Measurements from ENCODE around the gene ABCC8. TPM values are rescaled to one million over a fixed set of nuclear protein-coding genes. Genes with fewer than 3 reads are reported as not detected.

Gene ABCC8
- total and polyA plus RNA-seq, 10 of the 15 experiments (the other 5 are each of a cell fraction or from before 2014, with no cell fraction given) = not detected

DNA sequence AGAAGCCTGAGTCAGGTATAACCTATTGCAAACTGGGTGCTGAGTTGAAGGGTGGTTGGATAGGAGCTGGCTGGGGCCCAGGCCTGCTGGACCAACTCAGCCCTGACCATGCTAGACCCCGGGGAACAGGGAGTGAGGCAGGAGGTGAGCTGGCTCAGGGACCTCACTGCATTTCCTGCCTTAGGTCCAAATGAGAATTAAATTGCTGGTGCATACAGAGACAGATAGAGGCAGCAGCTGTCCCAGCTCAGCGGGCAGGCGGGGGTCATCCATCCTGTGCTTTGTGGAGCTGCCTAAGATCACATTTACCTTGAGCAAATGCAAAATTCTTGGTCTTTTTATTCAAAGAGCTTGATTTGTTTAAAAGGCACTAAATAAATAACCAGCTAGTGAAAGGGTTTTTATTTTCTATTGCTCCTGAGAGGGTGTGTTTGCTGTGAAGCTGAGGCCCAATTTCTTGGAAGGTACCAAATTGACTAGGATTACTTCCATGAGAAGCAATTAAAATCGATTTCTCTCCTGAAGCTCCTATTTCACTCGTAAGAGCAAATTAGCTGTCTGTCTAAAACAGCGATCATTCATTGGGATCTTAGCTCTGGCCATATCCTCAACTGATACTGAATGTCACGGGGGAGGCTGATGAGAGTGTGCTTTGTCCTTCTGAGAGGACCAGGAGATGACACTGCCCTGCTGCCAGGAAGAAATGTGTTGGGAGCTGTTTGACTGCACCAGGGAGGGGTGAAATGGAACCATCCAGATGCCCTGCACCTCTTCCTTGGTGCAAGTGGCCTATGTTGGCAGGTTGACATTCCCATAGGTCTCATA is 42.6 kb upstream of the ABCC8 start (continued):
- TF ChIP-seq, protein P1, sequence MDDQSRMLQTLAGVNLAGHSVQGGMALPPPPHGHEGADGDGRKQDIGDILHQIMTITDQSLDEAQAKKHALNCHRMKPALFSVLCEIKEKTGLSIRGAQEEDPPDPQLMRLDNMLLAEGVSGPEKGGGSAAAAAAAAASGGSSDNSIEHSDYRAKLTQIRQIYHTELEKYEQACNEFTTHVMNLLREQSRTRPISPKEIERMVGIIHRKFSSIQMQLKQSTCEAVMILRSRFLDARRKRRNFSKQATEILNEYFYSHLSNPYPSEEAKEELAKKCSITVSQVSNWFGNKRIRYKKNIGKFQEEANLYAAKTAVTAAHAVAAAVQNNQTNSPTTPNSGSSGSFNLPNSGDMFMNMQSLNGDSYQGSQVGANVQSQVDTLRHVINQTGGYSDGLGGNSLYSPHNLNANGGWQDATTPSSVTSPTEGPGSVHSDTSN (IDR thresholded peaks at IDR 0.05; ENCODE audit: insufficient replicate concordance, low read depth, low read length) = no peak
- no peak for TF ChIP-seq RAD51 (IDR thresholded peaks at IDR 0.05)
- TF ChIP-seq SMARCA5 (IDR thresholded peaks at IDR 0.05) = no peak
- no peak for TF ChIP-seq JUND (IDR thresholded peaks at IDR 0.05; ENCODE audit: low read depth, low read length)
- no peak for TF ChIP-seq TAF1 (IDR thresholded peaks at IDR 0.05; ENCODE audit: borderline replicate concordance, low read depth, low read length)
- no peak for TF ChIP-seq ZBED1 (IDR thresholded peaks at IDR 0.05; ENCODE audit: borderline replicate concordance)

DNA sequence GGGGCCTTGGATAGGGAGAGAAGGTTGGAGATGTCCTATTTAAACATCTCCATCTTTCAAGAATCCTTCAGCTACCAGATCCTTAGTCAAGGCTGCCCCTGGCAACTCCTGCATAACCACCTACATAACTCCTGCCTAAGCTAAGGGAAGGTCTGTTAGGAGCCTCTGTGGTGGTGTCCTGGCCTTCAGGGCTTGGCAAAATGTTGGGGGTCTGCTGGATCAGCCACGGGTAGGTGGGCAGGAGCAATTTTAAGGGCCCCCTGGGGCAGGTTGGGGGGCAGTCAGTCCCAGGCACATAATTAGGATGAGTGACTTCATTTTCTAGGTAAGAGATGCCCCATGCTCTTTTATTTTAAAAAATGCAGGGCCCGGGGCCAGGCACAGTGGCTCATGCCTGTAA is 41.7 kb upstream of the ABCC8 start:
- TF ChIP-seq LARP7 (IDR thresholded peaks at IDR 0.05) (no peak), CBX3 (IDR thresholded peaks at IDR 0.05; ENCODE audit: borderline replicate concordance, low read depth) (no peak), SRF (IDR thresholded peaks at IDR 0.05; ENCODE audit: low read depth in 2 of 2, low read length in 2 of 2) (no peak), RELA (IDR thresholded peaks at IDR 0.05; ENCODE audit: borderline replicate concordance, partially characterized antibody) (no peak), MXI1 (IDR thresholded peaks at IDR 0.05; ENCODE audit: low read depth, low read length) (no peak), NRF1 (conservative IDR thresholded peaks at IDR 0.05; ENCODE audit: low read depth, low read length) (no peak)
- TF ChIP-seq, protein P2, sequence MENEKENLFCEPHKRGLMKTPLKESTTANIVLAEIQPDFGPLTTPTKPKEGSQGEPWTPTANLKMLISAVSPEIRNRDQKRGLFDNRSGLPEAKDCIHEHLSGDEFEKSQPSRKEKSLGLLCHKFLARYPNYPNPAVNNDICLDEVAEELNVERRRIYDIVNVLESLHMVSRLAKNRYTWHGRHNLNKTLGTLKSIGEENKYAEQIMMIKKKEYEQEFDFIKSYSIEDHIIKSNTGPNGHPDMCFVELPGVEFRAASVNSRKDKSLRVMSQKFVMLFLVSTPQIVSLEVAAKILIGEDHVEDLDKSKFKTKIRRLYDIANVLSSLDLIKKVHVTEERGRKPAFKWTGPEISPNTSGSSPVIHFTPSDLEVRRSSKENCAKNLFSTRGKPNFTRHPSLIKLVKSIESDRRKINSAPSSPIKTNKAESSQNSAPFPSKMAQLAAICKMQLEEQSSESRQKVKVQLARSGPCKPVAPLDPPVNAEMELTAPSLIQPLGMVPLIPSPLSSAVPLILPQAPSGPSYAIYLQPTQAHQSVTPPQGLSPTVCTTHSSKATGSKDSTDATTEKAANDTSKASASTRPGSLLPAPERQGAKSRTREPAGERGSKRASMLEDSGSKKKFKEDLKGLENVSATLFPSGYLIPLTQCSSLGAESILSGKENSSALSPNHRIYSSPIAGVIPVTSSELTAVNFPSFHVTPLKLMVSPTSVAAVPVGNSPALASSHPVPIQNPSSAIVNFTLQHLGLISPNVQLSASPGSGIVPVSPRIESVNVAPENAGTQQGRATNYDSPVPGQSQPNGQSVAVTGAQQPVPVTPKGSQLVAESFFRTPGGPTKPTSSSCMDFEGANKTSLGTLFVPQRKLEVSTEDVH (IDR thresholded peaks at IDR 0.05; ENCODE audit: low read depth, partially characterized antibody) = no peak
- TF ChIP-seq, protein P3, sequence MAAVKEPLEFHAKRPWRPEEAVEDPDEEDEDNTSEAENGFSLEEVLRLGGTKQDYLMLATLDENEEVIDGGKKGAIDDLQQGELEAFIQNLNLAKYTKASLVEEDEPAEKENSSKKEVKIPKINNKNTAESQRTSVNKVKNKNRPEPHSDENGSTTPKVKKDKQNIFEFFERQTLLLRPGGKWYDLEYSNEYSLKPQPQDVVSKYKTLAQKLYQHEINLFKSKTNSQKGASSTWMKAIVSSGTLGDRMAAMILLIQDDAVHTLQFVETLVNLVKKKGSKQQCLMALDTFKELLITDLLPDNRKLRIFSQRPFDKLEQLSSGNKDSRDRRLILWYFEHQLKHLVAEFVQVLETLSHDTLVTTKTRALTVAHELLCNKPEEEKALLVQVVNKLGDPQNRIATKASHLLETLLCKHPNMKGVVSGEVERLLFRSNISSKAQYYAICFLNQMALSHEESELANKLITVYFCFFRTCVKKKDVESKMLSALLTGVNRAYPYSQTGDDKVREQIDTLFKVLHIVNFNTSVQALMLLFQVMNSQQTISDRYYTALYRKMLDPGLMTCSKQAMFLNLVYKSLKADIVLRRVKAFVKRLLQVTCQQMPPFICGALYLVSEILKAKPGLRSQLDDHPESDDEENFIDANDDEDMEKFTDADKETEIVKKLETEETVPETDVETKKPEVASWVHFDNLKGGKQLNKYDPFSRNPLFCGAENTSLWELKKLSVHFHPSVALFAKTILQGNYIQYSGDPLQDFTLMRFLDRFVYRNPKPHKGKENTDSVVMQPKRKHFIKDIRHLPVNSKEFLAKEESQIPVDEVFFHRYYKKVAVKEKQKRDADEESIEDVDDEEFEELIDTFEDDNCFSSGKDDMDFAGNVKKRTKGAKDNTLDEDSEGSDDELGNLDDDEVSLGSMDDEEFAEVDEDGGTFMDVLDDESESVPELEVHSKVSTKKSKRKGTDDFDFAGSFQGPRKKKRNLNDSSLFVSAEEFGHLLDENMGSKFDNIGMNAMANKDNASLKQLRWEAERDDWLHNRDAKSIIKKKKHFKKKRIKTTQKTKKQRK (IDR thresholded peaks at IDR 0.05; ENCODE audit: low read depth, low read length) = no peak
- Histone ChIP-seq H4K20me1 (ENCODE audit: control insufficient read depth, insufficient read depth) (no peaks in the 10 kb centered on the region), H3K9me3 (replicated peaks; ENCODE audit: control insufficient read depth, insufficient read depth, low read length) (no peaks in the 10 kb centered on the region), H3K9ac (ENCODE audit: control insufficient read depth, insufficient read depth, low read length) (no peak overlapping the region), H3K79me2 (ENCODE audit: control insufficient read depth, insufficient read depth, low read length) (no peaks in the 10 kb centered on the region), H3K27me3 (replicated peaks in 1 of 2; ENCODE audit: control insufficient read depth in 2 of 2, insufficient read depth in 2 of 2, low read length in 1 of 2) (peaks cover 0 to 2% of the 10 kb centered on the region in 2 experiments; a peak in 2 of 4 replicates), H3K36me3 (ENCODE audit: control insufficient read depth in 2 of 2, insufficient read depth in 2 of 2, low read length in 1 of 2) (no peaks in the 10 kb centered on the region), H3K27ac (ENCODE audit: control insufficient read depth, insufficient read depth) (no peak overlapping the region), H3K4me3 (no peak overlapping the region), H3K4me1 (ENCODE audit: control insufficient read depth, insufficient read depth, low read length) (no peaks in the 10 kb centered on the region), H2AFZ (ENCODE audit: control insufficient read depth, low read depth, low read length) (no peak overlapping the region), H3K4me2 (ENCODE audit: control insufficient read depth, insufficient read depth) (no peak overlapping the region)
- CTCF ChIA-PET = interaction anchor here (1.8 to 2.7 kb wide), 2 partner anchors 9 to 13 kb away, joined by 4 to 16 read pairs; no protein-coding TSS in a partner anchor
- ATAC-seq (no peak), FAIRE-seq (no peak), DNase-seq (ENCODE audit: low read depth, low spot score) (no peak)
- SMC1A ChIA-PET (ENCODE audit: uncharacterized antibody, unreplicated experiment) = no interaction called here
- intact Hi-C loops (cut with micrococcal nuclease; ENCODE audit: unreplicated experiment) (no loop called here), in situ Hi-C loops (cut with MboI) (no loop called here)
- RAD21 ChIA-PET (ENCODE audit: unreplicated experiment) = no interaction called here
- POLR2A ChIA-PET = no interaction called here
- no TSS peak for BruUV-seq (replicated peaks)
- WGBS (ENCODE audit: insufficient coverage, insufficient replicate concordance, low lambda C conversion rate, missing lambda C conversion rate) = 0% methylated on average over 2 of the region's 2 CpGs
